ENCODE results near the gene RNF121. TPM values are rescaled to one million over a fixed set of nuclear protein-coding genes. Genes with fewer than 3 reads are reported as not detected.

Gene RNF121
- total RNA-seq, 6 experiments from 2014 or later, result 36.7 to 41.6 (median 38.7) TPM

DNA sequence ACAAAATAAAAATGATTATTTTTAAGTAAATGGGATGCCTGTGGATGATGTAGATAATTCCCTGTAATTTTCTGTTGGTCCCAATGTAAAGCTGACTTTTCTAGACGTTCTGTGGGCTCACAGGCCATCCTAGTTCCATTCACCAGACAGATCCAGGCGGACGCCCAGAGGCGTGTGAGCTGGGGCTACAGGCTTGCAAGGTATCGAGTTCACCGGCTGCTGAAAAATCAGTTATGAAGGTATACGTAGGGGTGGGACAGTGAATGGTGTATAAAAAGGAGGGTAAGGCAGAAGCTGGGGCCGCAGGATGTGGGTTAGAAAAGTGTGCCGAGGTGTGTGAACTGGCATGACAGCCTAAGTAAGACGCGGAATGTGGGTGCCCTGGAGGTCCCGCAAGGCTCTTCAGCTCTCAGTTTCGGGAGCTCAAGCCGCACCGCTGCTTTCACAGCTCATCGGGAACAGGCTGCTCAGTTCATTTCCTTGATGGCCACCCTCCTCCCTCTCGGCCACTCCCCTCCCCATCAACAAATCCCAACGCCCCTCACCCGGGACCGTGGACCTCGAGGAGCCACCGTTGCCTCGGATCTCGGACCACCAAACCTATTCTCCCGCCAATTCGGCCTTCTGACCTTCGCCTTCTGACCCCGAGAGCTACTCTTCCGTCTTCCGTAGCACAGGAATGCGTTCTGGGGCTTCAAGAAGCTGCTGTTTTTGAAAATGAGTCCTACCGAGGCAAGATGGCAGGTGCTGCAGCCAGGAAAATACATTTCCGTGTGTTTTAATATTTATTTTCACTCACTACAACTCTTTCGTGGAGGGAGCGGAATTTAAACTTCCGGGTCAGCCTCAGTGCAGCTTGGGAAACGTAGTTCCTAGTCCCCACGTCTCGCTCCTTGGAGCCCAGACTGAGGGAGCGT lies 768 bp upstream of the RNF121 start, which contains the start of gene XNDC1N:
Gene XNDC1N, minus strand, starts transcription at position 775 of the 917 bp plus-strand sequence. CDS start 5,241 bp downstream, outside the sequence.
- peak; percentile 79 for DNase-seq
- H3K27me3 Mint-ChIP-seq (ENCODE audit: insufficient read depth), result no peaks in the 10 kb centered on the region; the same call in 1 of the 2 replicates
- H3K4me3 Mint-ChIP-seq, result peak within 1 kb of the TSS; percentile 99
- TF ChIP-seq, protein P1, sequence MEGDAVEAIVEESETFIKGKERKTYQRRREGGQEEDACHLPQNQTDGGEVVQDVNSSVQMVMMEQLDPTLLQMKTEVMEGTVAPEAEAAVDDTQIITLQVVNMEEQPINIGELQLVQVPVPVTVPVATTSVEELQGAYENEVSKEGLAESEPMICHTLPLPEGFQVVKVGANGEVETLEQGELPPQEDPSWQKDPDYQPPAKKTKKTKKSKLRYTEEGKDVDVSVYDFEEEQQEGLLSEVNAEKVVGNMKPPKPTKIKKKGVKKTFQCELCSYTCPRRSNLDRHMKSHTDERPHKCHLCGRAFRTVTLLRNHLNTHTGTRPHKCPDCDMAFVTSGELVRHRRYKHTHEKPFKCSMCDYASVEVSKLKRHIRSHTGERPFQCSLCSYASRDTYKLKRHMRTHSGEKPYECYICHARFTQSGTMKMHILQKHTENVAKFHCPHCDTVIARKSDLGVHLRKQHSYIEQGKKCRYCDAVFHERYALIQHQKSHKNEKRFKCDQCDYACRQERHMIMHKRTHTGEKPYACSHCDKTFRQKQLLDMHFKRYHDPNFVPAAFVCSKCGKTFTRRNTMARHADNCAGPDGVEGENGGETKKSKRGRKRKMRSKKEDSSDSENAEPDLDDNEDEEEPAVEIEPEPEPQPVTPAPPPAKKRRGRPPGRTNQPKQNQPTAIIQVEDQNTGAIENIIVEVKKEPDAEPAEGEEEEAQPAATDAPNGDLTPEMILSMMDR (IDR thresholded peaks at IDR 0.05), result no peak
- peak within 1 kb of the TSS; percentile 97 for H3K27ac Mint-ChIP-seq
- H3K9me3 Mint-ChIP-seq, result no peaks in the 10 kb centered on the region
- H3K36me3 Mint-ChIP-seq (ENCODE audit: low read depth), result no peaks in the 10 kb centered on the region; the same call in 1 of the 2 replicates
- peaks cover 37% of the 10 kb centered on the region for H3K4me1 Mint-ChIP-seq (ENCODE audit: low read depth)

DNA sequence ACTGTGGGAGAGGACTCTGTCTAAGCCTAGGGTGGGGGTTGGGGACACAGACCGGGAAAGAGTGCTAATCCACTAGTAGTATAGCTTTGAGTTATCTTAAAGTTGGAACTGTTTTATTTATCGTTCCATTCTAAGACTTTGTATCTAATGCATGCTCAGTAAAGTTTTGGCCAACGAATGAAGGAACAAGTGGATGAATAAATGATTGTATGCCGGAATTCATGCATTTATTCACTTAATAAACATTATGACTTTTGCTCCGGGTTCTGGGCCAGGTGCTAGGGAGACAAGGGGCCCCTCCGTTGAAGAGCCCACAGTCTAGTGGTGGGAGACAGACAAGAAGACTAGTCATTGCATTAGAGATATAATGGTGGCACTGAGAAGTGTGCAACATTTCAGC lies 645 bp downstream of the RNF121 start:
- Mint-ChIP-seq H3K4me1 (ENCODE audit: low read depth) (peaks cover 47% of the 10 kb centered on the region), H3K27me3 (ENCODE audit: insufficient read depth) (no peaks in the 10 kb centered on the region; the same call in 1 of the 2 replicates), H3K27ac (peak overlapping the region; percentile 97), H3K36me3 (ENCODE audit: low read depth) (no peaks in the 10 kb centered on the region; the same call in 1 of the 2 replicates), H3K9me3 (no peaks in the 10 kb centered on the region), H3K4me3 (peak overlapping the region; percentile 99)
- no peak for DNase-seq
- TF ChIP-seq, protein P1 (IDR thresholded peaks at IDR 0.05), result no peak

DNA sequence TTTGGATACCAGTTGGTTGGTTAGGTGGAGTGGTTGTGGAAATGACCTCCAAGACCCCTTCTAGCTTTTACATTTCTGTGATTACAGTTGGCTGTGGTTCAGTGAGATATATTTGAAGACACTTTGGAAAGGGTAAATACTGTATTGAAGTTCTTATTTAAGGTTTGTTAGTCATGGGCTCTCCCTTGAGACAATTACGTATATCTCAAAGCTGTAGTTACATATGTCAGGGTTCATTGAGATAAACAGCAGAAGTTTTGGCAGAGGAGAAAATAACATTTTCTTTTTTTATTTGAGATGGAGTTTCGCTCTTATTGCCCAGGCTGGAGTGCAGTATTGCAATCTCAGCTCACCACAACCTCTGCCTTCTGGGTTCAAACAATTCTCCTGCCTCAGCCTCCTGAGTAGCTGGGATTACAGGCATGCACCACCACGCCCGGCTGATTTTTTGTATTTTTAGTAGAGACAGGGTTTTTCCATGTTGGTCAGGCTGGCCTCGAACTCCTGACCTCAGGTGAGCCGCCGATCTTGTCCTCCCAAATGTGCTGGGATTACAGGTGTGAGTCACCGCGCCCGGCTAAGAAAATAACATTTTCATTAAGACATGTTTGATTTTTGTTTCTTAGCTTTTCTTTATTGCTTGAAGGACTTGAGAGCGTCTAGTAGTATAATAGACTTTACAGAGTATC lies 1.9 kb downstream of the RNF121 start:
- no peak overlapping the region; the same call in 1 of the 2 replicates for H3K27ac Mint-ChIP-seq

DNA sequence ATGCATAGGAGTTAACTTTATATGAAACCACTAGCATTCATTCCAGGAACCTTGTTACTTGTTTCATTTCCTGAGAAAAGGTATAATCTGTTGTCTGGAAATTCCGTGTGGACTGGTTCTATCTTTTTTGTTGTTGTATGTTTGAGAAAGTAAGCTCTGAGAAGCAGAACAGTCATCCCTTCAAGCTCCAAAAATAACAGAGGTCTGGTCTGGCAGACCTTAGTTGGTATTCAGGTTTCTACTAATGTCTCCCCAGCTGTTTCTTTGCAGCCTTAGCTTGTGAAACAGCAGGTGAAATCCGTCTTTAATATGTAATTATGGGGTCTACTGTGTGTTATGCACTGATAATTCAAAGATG lies 2.4 kb downstream of the RNF121 start:
- no peaks in the 10 kb centered on the region; the same call in 1 of the 2 replicates for H3K27me3 Mint-ChIP-seq (ENCODE audit: insufficient read depth)
- H3K4me3 Mint-ChIP-seq, result no peak overlapping the region
- H3K9me3 Mint-ChIP-seq, result no peaks in the 10 kb centered on the region
- H3K27ac Mint-ChIP-seq, result no peak overlapping the region
- H3K4me1 Mint-ChIP-seq (ENCODE audit: low read depth), result peaks cover 60% of the 10 kb centered on the region
- TF ChIP-seq, protein P1 (IDR thresholded peaks at IDR 0.05), result no peak
- no peak for DNase-seq
- no peaks in the 10 kb centered on the region; the same call in 1 of the 2 replicates for H3K36me3 Mint-ChIP-seq (ENCODE audit: low read depth)

More for the DNA sequence above, 1.9 kb downstream of the RNF121 start:
- Mint-ChIP-seq H3K4me1 (ENCODE audit: low read depth) (peaks cover 54% of the 10 kb centered on the region), H3K9me3 (no peaks in the 10 kb centered on the region), H3K27me3 (ENCODE audit: insufficient read depth) (no peaks in the 10 kb centered on the region; the same call in 1 of the 2 replicates), H3K4me3 (peak overlapping the region; percentile 99; the same call in 1 of the 2 replicates), H3K36me3 (ENCODE audit: low read depth) (no peaks in the 10 kb centered on the region; the same call in 1 of the 2 replicates)
- DNase-seq, result no peak
- TF ChIP-seq, protein P1 (IDR thresholded peaks at IDR 0.05), result no peak

DNA sequence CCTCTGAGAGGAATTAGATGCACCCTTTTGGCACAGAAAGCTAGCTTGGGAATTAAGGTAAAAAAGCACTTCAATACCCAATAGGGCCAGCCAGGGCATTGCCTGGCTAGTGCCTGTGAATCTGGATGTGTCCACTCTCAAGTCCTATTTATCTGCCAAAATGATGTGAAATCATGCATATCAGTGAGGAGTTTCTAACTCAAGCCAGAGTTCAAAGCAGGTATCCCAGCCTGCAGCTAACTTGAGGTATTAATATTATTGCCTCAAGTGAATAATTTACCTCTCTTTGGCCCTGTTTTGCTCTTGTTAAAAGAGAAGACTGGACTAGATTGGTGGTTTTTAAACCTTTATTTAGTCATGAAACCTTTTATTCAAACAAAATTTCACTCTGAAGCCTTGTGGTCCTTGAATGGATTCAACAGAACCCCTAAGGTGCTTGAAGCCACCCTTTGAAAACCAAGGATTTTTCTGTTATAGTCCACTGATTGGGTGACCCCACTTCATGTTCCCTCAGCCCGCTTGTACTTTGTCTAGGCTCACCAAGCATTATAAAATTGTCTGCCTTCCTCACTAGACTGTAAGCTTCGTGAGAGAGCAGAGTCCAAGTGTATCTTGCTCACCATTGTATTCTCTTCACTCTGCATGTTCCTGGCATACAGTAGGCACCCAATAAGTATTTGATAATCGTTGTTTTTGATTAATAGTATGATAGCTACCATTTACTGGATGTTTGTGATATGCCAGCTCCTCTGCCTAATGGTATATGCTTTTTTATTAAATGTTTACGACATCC lies 4.5 kb downstream of the RNF121 start:
- Mint-ChIP-seq H3K9me3 (no peaks in the 10 kb centered on the region), H3K4me3 (no peak overlapping the region), H3K27me3 (ENCODE audit: insufficient read depth) (no peaks in the 10 kb centered on the region; the same call in none of the 2 replicates), H3K27ac (no peak overlapping the region), H3K36me3 (ENCODE audit: low read depth) (no peaks in the 10 kb centered on the region; the same call in 1 of the 2 replicates), H3K4me1 (ENCODE audit: low read depth) (peaks cover 68% of the 10 kb centered on the region)
- no peak for DNase-seq
- TF ChIP-seq, protein P1 (IDR thresholded peaks at IDR 0.05), result no peak
